ENCODE measurements around the gene ELFN1.

The ELFN1 gene

GRCh38 chr7:1669954-1670893, at the start of gene ELFN1:
Gene ELFN1 (plus strand): TSS chr7:1670277. CDS start chr7:1744597, 74,320 bp downstream.
- peak within 1 kb of the TSS; percentile 41 for H3K4me3 ChIP-seq (ENCODE audit: low read depth, low read length)

- H3K4me3 ChIP-seq (ENCODE audit: low read depth, low read length): no peak overlapping the region
Measured at GRCh38 chr7:1620835-1621234, 49.2 kb upstream of the ELFN1 start.

DNA sequence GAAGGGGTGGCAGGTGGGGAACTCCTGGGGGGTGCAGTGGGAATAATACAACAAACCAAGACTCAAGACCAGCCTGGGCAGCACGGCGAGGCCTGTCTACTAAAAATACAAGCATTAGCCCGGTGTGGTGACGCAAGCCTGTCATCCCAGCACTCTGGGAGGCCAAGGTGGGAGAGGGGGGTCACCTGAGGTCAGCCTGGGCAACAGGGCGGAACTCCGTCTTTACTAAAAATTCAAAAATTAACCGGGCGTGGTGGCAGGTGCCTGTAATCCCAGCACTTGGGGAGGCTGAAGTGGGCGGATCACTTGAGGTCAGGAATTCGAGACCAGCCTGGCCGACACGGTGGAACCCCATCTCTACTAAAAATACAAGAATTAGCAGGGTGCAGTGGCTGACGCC, 48.4 kb upstream of the ELFN1 start:
- no peak overlapping the region for H3K4me3 ChIP-seq (ENCODE audit: low read depth, low read length)

DNA sequence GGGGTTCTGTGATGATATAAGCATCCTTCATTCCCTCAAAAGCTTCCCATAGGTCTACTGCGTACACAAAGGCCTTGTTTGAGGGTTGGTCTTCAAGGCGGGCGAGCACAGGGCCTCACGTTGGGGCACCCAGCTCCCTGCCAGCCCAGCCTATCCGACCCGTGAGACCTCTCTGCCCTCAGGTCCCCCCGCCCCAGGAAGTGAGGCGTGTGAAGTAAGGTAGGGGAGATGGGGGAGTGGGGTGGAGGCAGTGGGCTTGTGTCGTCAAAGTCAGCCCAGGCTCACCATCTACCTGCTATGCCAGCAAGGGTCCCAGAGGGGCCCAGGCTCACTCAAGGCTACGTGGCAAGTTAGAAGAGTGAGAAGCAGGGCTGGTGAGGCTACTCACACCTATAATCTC, 47.6 kb upstream of the ELFN1 start:
- no peak overlapping the region for H3K4me3 ChIP-seq (ENCODE audit: low read depth, low read length)

DNA sequence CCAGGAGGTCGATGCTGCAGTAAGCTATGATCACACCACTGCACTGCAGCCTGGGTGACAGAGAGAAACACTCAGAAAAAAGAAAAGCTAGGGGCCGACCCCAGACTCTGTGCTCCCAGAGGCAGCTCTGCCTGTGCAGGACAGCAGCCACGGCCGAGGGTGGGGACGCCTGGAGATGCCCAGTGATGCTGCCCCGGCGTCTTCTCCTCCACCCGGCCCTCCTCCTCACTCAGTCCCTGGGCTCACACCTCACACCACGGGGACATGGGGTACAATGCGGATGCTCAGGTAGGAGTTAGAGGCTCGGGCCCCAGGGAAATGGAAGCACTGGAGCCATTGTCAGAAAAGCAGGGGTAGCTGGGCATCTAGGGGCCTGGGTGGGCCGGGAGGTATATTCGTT, 46.3 kb upstream of the ELFN1 start:
- H3K4me3 ChIP-seq (ENCODE audit: low read depth, low read length): no peak overlapping the region

GRCh38 chr7:1624999-1625927, 44.8 kb upstream of the ELFN1 start:
- no peak overlapping the region for H3K4me3 ChIP-seq (ENCODE audit: low read depth, low read length)

- no peak overlapping the region for H3K4me3 ChIP-seq (ENCODE audit: low read depth, low read length)
Measured at GRCh38 chr7:1626769-1627168, 43.3 kb upstream of the ELFN1 start.

GRCh38 chr7:1630700-1631336, 39.3 kb upstream of the ELFN1 start:
- no peak overlapping the region for H3K4me3 ChIP-seq (ENCODE audit: low read depth, low read length)

GRCh38 chr7:1631678-1632077, 38.4 kb upstream of the ELFN1 start:
- H3K4me3 ChIP-seq (ENCODE audit: low read depth, low read length): no peak overlapping the region

DNA sequence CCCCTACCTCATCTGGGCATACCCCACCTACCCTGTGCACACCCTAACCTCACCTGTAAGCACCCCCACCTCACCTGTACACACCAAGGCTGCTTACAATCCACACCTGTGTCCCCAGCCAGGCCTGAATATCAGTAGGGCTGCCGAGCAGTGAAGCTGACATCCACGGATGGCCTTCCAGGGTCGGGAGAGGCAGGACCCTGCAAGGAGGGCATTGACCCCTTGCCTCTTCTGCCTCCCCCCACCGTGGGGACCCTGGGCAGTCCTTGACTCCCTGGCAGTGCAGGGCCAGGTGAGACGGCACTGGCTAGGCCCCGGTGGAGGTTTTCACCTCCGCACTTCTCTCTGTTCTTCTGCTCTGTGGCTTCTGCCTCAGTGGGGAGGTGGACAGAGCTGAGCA, 37.6 kb upstream of the ELFN1 start:
- no peak overlapping the region for H3K4me3 ChIP-seq (ENCODE audit: low read depth, low read length)

DNA sequence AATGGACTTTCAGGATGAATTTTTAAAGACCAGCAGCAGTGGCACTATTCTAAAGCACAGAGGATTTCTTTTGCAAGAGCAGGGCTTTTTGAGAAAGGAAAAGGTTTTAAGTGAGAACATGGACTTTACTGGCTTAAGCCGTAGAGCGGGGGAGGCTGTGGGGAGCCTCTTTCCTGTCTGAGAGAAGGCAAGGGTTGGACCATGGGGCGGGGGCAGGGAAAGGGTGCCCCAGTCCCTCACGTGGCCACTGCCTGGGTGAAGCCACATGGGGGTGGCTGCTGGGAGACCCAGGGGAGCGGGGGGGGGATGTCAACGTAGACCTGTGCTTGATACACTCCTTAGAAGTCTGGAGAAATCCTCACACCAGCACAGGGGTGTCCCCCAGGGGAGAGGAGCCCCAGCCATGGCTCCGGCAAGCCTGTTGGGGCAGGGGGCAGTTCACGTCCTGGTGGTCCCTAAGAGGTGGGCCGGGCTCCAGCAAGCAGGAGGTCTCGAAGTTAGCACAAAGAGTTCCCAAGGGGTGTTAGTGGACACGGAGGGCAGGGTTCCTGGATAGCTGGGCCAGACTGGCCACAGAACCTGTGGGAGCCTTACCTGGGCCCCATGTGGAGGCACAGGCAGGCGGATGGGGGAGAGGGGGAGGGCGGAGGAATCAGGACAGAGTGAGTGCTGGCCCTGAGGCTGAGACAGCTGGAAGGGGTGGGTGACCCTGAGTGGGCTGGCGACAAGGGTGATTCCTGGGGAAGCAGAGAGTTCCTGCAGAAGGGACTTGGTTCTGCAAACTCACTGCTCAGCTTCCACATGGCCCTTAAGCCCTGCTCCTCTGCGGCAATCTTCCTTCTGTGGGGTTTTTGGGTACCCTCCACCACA, 36.9 kb upstream of the ELFN1 start:
- no peak overlapping the region for H3K4me3 ChIP-seq (ENCODE audit: low read depth, low read length)

GRCh38 chr7:1635401-1635800, 34.7 kb upstream of the ELFN1 start:
- no peak overlapping the region for H3K4me3 ChIP-seq (ENCODE audit: low read depth, low read length)

GRCh38 chr7:1637155-1637554, 32.9 kb upstream of the ELFN1 start:
- H3K4me3 ChIP-seq (ENCODE audit: low read depth, low read length): no peak overlapping the region

- H3K4me3 ChIP-seq (ENCODE audit: low read depth, low read length): no peak overlapping the region
Measured at GRCh38 chr7:1638215-1638661, 31.8 kb upstream of the ELFN1 start.

DNA sequence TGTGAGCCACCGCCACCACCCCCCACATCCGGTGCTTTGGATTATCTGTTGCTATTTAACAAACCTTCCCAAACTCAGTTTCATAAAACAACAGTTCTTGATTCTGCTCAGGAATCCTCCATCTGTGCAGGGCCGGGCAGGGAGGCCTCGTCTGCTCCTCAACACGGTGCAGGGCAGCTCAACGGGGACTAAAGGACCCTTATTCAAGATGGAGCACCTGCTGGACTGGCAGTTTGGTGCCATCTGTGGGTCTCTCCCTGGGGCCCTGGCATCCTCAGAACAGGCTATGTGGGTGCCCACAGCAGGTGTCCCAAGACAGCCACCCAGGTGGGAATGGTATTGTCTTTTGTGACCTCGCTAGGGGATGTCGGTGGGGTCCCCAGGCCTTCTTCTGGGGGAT, 31.0 kb upstream of the ELFN1 start:
- no peak overlapping the region for H3K4me3 ChIP-seq (ENCODE audit: low read depth, low read length)

DNA sequence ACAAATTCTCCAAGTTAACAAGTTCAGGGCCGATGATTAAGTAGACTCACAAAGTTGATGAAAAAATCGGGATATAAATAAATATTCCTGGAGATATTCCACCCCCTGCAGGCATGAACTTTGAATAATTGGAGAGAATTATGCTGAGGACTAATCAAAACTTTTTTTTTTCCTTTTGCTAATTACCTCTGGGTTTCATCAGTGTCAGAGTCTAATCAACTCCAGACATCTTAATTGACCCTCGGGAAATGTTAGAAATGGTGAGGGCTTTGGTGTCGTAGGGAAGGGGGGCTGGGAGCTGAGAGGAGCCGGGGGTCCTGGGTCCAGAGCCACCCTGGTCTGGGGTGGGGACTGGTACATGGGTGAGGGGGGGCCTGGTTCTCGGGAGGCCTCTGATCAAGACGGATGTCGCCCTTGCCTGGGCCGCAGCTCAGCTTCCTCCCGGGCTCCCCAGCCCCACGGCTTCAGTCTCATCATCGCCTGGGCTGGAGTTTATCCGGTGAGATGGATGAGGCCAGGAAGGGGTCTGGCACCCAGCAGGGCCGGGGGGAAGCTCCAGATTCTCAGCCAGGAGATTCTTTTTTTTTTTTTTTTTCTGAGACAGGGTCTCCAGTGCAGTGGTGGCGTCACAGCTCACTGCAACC, 30.4 kb upstream of the ELFN1 start:
- H3K4me3 ChIP-seq (ENCODE audit: low read depth, low read length): no peak overlapping the region

DNA sequence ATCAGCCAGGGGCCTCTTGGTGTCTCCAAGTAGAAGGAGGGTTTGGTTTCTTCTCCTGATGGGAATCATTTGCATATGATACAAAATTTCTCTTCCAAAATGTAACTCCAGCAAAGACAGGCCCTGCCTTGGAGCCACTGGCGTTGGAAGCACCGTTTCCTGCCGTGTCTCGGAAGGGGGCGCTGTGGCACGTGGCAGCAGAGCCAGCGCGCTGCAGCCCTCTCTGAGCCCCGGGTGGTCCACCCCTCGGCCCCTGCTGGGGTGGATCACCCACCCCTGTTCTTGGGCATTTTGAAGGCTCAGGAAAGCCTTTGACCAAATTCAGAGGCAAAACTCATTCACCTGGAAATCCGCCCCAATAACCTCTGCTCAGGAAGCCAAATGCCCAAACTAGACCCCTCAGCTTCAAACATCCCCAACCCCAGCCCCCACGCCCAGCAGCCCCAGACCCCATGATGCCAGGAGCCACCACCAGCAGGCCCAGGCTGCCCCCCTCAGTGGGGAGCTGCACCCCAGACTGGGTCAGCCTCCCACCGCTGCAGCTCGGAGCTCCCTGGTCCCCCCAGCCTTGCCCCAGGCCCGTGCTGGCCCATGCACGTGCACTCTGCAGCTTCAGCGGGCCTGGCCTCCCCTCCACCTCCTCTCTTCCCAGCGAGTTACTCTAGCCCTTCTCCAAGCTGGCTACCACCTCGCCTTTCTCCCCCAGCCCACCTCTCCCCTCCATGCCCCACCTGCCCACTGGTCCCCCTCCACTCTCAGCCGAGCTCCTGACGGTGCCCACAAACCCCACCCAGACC, 29.5 kb upstream of the ELFN1 start:
- H3K4me3 ChIP-seq (ENCODE audit: low read depth, low read length): no peak overlapping the region

- no peak overlapping the region for H3K4me3 ChIP-seq (ENCODE audit: low read depth, low read length)
Measured at GRCh38 chr7:1641173-1641572, 28.9 kb upstream of the ELFN1 start.
